ENCODE data around the gene ETNK1.
A peak's percentile ranks its signal among the peaks of the same experiment; 100 is the strongest.

ETNK1 gene

GRCh38 chr12:22653075-22653474 lies 28.1 kb downstream of the ETNK1 start:
- TF ChIP-seq CTCF (IDR thresholded peaks at IDR 0.05; ENCODE audit: low read depth, low read length), result no peak
- no peak overlapping the region for H3K4me3 ChIP-seq (replicated peaks in 1 of 2; ENCODE audit: low read depth in 2 of 2, low read length in 2 of 2)
- DNase-seq (ENCODE audit: low read depth in 2 of 2), result peak; percentile 52

GRCh38 chr12:22653791-22654190 lies 28.8 kb downstream of the ETNK1 start:
- TF ChIP-seq CTCF (IDR thresholded peaks at IDR 0.05; ENCODE audit: low read depth, low read length), result no peak
- DNase-seq (ENCODE audit: low read depth in 2 of 2), result peak; percentile 23 to 30
- no peak overlapping the region for H3K4me3 ChIP-seq (replicated peaks in 1 of 2; ENCODE audit: low read depth in 2 of 2, low read length in 2 of 2)

GRCh38 chr12:22656376-22656775 lies 31.4 kb downstream of the ETNK1 start:
- TF ChIP-seq CTCF (IDR thresholded peaks at IDR 0.05; ENCODE audit: low read depth, low read length), result no peak
- DNase-seq (ENCODE audit: low read depth in 2 of 2), result no peak
- H3K4me3 ChIP-seq (replicated peaks in 1 of 2; ENCODE audit: low read depth in 2 of 2, low read length in 2 of 2), result no peak overlapping the region

GRCh38 chr12:22656831-22657230 lies 31.9 kb downstream of the ETNK1 start:
- no peak for DNase-seq (ENCODE audit: low read depth in 2 of 2)
- no peak overlapping the region for H3K4me3 ChIP-seq (replicated peaks in 1 of 2; ENCODE audit: low read depth in 2 of 2, low read length in 2 of 2)
- no peak for TF ChIP-seq CTCF (IDR thresholded peaks at IDR 0.05; ENCODE audit: low read depth, low read length)

- peak; percentile 11 to 49 for DNase-seq (ENCODE audit: low read depth in 2 of 2)
- no peak overlapping the region for H3K4me3 ChIP-seq (replicated peaks in 1 of 2; ENCODE audit: low read depth in 2 of 2, low read length in 2 of 2)
- no peak for TF ChIP-seq CTCF (IDR thresholded peaks at IDR 0.05; ENCODE audit: low read depth, low read length)
Measured at GRCh38 chr12:22657538-22657937, 32.6 kb downstream of the ETNK1 start.

- DNase-seq (ENCODE audit: low read depth in 2 of 2), result peak; percentile 8 to 76
- H3K4me3 ChIP-seq (replicated peaks in 1 of 2; ENCODE audit: low read depth in 2 of 2, low read length in 2 of 2), result no peak overlapping the region
- no peak for TF ChIP-seq CTCF (IDR thresholded peaks at IDR 0.05; ENCODE audit: low read depth, low read length)
Measured at GRCh38 chr12:22658214-22658613, 33.2 kb downstream of the ETNK1 start.

GRCh38 chr12:22662356-22662755 lies 37.4 kb downstream of the ETNK1 start:
- no peak for DNase-seq (ENCODE audit: low read depth in 2 of 2)
- H3K4me3 ChIP-seq (replicated peaks in 1 of 2; ENCODE audit: low read depth in 2 of 2, low read length in 2 of 2), result no peak overlapping the region
- TF ChIP-seq CTCF (IDR thresholded peaks at IDR 0.05; ENCODE audit: low read depth, low read length), result no peak
